Activated CD4-positive, CD25-positive, alpha-beta regulatory T cell treated with anti-CD3 and anti-CD28 coated beads, Interleukin-2, amount 50 U/mL, for 16 hours (primary cell): ENCODE data around the gene ATG16L1.
"Not testable (repeated sequence)": the region's sequence is repeated elsewhere in the genome, so short reads cannot be mapped to it uniquely, and the experiment has no call there.

ENCODE experiments used
- DNase-seq: peaks from one replicate; pipeline ENCODE4 v3.0.0-alpha.2; 2020; ENCODE audit warnings: low read depth, low spot score

The ATG16L1 gene

GRCh38 chr2:233331536-233331935 lies 80.1 kb downstream of the ATG16L1 start:
- peak; percentile 56 for DNase-seq

- DNase-seq = no peak
These were observed 80.7 kb downstream of the ATG16L1 start for GRCh38 chr2:233332125-233332524.

GRCh38 chr2:233334915-233335314 lies 83.4 kb downstream of the ATG16L1 start:
- DNase-seq = no peak

- not testable (repeated sequence) for DNase-seq
These were observed 84.6 kb downstream of the ATG16L1 start for GRCh38 chr2:233336091-233336490.

- no peak for DNase-seq
These were observed 85.1 kb downstream of the ATG16L1 start for GRCh38 chr2:233336541-233336940.

GRCh38 chr2:233338046-233338445 lies 86.6 kb downstream of the ATG16L1 start:
- DNase-seq = no peak

GRCh38 chr2:233338812-233339368 lies 87.4 kb downstream of the ATG16L1 start:
- no peak for DNase-seq

- no peak for DNase-seq
These were observed 88.0 kb downstream of the ATG16L1 start for GRCh38 chr2:233339427-233339826.

GRCh38 chr2:233341296-233341695 lies 89.8 kb downstream of the ATG16L1 start:
- DNase-seq = no peak

GRCh38 chr2:233342301-233342700 lies 90.8 kb downstream of the ATG16L1 start:
- DNase-seq = no peak

- DNase-seq = no peak
These were observed 91.8 kb downstream of the ATG16L1 start for GRCh38 chr2:233343171-233343705.
